Measurements from ENCODE around the gene SPNS2.

GRCh38 chr17:4460661-4461060 is 38.0 kb upstream of the SPNS2 start:
- no peak for TF ChIP-seq CTCF (optimal IDR thresholded peaks at IDR 0.05 in 1 of 3, IDR thresholded peaks at IDR 0.05 in 1 of 3, conservative IDR thresholded peaks at IDR 0.05 in 1 of 3; ENCODE audit: extremely low read depth in 1 of 3, insufficient read depth in 2 of 3, low read length in 3 of 3)
- TF ChIP-seq EZH2 (IDR thresholded peaks at IDR 0.05; ENCODE audit: low read length) = no peak
